GM18499 (cell line): Measurements from ENCODE around the gene CYP4F11.
"Not testable (repeated sequence)": the region's sequence is repeated elsewhere in the genome, so short reads cannot be mapped to it uniquely, and the experiment has no call there.

Experiments
- ATAC-seq: cut with Tn5 transposase; IDR thresholded peaks from one replicate; pipeline ENCODE4 v1.9.1; 2021; ENCODE audit warnings: moderate number of reproducible peaks; ENCODE audit not compliant: insufficient read depth, unreplicated experiment

Gene CYP4F11

GRCh38 chr19:15934332-15935078 lies at the start of gene CYP4F11:
TSS of gene CYP4F11 (minus strand) at chr19:15934529. CDS start at chr19:15934408, 121 bp downstream.
- ATAC-seq: no peak

DNA sequence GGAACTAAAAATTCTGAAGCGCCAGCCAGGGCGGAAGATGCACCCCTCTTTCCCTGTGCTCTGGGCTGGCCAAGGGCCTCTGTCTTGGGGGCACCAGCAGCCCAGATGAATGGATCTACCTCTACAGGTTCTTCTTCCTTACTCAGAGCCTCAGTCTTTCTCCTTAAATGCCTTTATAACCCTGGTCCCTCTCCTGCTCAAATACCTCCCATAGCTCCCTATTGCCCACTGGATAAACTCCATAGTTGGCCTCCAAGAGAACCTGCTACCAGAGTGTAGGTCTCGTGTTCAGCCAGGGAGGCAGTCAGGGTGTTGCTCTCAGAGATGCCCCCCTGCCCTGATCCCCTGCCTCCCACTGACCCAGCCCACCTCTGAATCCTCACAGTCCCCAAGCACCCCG lies 45.0 kb upstream of the CYP4F11 start:
- ATAC-seq: no peak

DNA sequence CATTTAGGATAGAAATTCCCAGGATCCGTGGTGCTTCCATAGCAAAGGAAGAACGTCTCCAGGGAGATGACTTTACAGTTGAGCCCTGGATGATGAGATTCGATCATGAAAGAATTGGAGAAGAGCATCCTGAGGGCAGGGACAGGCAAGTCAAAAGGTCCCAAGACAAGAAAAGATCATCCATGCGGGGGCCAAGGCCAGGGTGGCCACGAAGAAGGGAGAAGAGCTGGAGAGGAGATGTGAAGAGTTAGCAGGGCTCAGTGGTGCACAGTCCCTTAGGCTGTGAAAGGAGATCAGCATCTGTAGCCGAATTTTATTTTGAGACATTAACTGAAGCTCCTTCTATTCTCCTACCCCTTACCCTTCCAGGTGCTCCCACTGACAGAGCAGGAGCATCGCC lies 43.4 kb upstream of the CYP4F11 start:
- no peak for ATAC-seq

- no peak for ATAC-seq
Measured at GRCh38 chr19:15976836-15977689, 42.7 kb upstream of the CYP4F11 start.

- ATAC-seq: no peak
Measured at GRCh38 chr19:15974856-15975255, 40.5 kb upstream of the CYP4F11 start.

DNA sequence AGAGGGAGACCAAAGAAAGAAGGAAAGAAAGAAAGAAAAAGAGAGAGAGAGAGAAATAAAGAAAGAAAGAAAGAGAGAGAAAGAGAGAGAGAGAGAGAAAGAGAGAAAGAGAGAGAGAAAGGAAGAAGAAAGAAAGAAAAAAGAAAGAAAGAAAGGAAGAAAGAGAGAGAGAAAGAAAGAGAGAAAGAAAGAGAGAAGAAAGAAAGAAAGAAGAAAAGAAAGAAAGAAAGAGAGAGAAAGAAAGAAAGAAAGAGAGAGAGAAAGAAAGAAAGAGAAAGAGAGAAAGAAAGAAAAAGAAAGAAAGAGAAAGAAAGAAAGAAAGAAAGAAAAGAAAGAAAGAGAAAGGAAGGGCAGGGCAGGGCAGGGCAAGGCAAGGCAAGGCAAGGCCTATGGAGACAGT lies 37.7 kb upstream of the CYP4F11 start:
- ATAC-seq: not testable (repeated sequence)

DNA sequence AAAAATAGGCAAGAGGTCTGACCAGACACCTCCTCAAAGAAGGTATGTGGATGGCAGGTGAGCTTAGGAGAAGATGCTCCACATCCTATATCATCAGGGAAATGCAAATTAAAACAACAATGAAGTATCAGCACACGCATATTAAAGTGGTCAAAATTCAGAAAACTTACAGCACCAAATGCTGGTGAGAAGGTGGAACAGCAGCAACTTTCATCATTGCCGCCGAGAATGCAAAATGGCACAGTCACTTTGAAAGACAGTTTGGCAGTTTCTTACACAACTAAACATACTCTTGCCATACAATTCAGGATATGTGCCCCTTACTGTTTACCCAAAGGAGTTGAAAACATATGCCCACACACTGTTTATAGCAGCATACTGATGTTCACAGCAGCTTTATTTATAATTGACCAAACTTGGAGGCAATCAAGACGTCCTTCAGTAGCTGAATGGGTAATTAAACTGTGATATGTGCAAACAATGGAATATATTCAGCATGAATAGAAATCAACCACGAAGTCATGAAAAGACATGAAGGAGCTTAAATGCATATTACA lies 37.0 kb upstream of the CYP4F11 start:
- ATAC-seq: no peak

- no peak for ATAC-seq
Measured at GRCh38 chr19:15964231-15964630, 29.9 kb upstream of the CYP4F11 start.

GRCh38 chr19:15962319-15962718 lies 28.0 kb upstream of the CYP4F11 start:
- no peak for ATAC-seq

DNA sequence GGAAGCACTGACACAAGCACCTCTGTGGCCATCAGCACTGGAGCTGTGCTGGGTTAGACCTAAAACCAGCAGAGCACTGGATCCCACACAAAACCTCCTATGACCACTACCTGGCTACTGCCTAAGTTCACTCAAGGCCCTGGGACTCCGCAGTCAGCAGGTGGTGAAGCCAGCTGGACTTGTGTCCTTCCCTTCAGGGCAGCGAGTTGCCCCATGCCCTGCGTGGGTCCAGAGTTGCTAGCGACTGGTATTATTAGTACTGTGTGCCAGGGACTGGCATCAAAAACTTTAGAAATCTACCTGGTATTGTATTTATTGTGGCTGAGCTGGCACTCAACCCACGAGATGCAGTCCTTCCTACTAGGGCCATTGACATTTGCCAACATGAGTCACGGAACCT lies 20.5 kb upstream of the CYP4F11 start:
- ATAC-seq: no peak

GRCh38 chr19:15948223-15949058 lies 14.1 kb upstream of the CYP4F11 start, which contains the start of gene OR10H4:
TSS of gene OR10H4 (plus strand) at chr19:15949008. CDS start at chr19:15949008, 0 bp downstream.
- no peak for ATAC-seq

- ATAC-seq: no peak
Measured at GRCh38 chr19:15945301-15945700, 11.0 kb upstream of the CYP4F11 start.

DNA sequence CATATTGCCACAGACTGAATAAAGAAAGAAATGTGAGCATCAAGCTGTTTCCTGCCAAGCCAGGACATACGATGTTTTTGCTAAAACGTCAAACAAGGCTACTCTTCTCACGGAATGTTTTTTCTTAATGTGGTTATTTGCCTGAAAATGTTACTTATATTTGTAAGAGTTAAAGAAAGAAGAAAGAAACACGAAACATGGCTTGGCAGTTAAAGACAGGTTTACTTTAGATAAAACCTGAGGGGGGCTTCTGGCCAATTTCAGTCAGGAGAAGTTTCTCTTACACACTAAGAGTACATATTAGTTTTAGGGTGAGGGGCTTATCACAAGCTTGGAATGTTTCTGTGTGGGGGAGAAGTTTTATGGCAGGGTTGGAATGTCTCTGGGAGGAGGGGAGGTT lies 10.1 kb upstream of the CYP4F11 start:
- ATAC-seq: no peak

- no peak for ATAC-seq
Measured at GRCh38 chr19:15937771-15938170, 3.4 kb upstream of the CYP4F11 start.

- ATAC-seq: no peak
Measured at GRCh38 chr19:15936950-15937349, 2.6 kb upstream of the CYP4F11 start.

- ATAC-seq: no peak
Measured at GRCh38 chr19:15936173-15936572, 1.8 kb upstream of the CYP4F11 start.

GRCh38 chr19:15935167-15935702 lies 906 bp upstream of the CYP4F11 start:
- ATAC-seq: no peak

GRCh38 chr19:15933761-15934331 lies 483 bp downstream of the CYP4F11 start:
- ATAC-seq: not testable (repeated sequence)

DNA sequence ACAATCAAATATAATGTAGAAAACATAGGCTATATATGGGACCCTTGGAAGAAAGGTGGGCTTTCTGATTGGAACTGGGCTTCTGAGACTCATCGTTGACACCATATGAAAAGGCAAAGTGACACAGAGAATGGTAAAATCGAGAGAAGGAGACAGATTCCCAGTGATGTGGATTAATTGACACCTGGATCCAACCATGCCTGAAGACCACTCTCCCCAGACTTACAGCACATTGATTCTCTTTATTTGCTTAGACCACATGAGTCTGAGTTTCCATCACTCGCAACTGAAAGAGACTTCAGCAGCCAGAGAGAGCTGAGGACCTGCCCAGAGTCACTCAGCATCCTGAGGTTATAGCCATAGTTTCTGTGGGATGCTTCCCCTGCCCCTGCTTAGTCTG lies 6.0 kb downstream of the CYP4F11 start:
- no peak for ATAC-seq

GRCh38 chr19:15926484-15926883 lies 7.8 kb downstream of the CYP4F11 start:
- no peak for ATAC-seq
